Right ventricle myocardium inferior (tissue), 1 donor: ENCODE measurements around the gene ARHGEF12. TPM values are rescaled to one million over a fixed set of nuclear protein-coding genes. Genes with fewer than 3 reads are reported as not detected.

Experiments used
- ATAC-seq: fragments of 200-7000 bp; cut with Tn5 transposase; one replicate; pipeline ENCODE4 v1.9.1; 2020; ENCODE audit warnings: mild to moderate bottlenecking, moderate library complexity
- DNase-seq: peaks from one replicate; pipeline ENCODE4 v3.0.0; 2021; ENCODE audit errors: missing footprints
- intact Hi-C: fragments of 100-400 bp; cut with DNase I; formaldehyde crosslinking; loops from one replicate; pipeline ENCODE4 v1.11.0; 2022
- total RNA-seq: library from RNA; stranded (reverse); fragmentation: NEBNext Ultra II Directional; extraction: Animal tissue kit (Norgen Biotek cat#: 25700); gene quantifications from one replicate; pipeline ENCODE4 v1.2.1, GENCODE V29; 2021
- donor health status: DM: no; HTN: yes; CAD: no; lungs with severe emphysema.

Gene ARHGEF12
- total RNA-seq, 1 donor from 2014 or later, result 81.7 TPM

DNA sequence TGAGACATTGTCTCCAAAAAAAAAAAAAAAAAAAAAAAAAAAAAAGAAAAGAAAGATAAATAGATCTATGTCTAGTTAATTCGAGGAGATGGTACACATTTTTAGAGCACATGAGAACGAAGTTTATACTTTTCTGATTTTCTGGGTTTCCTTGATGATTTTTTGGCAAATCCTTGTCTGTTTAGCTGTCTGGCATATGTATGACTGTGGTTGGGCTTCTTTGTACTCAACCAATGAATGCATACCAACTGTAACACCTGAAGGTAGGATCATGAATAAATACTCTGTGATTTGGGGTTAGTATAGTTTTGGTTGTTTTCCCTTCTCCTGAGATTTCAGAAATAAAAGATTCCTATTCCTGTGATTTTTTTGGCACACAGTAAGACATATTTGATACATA is 63.1 kb downstream of the ARHGEF12 start:
- intact Hi-C loops, result no loop called here
- no peak for ATAC-seq
- no peak for DNase-seq

DNA sequence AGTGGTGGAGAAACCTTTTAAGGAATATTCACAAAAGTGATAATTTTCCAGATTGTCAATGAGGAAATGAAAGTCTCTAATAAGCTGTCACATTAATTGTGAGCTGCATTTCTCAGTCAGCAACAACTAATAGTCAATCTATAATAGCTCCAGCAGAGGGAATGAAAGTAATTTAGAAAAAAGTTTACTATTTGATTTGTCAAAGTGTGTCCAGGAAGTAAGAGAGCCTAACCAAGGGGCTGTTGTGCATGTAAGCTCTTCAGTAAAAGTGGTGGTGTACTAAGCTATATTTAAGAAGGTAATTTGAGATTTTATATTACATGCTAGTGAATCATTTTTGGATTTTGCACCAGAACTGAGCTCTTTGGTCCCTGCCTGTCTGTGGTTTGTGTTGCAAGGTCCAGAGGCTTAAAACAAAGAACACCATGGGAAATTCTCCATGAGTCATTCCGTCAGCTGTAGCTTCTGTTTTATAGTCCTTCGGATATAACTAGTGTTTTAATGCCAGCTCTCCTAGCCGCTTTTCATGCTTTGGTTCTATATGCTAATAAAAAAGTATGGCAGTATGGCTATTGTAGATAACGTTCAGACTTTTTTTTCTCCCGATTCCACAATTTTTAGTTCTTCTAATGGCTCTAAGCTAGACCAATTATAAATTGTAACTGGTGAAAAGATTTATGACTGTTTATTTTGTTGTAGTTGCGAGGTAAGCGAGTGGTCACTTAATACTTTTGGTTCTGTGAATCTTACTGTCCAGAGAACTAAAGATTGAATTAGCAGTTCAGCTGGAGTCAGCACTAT is 64.6 kb downstream of the ARHGEF12 start:
- DNase-seq (no peak), ATAC-seq (peak; percentile 59)
- intact Hi-C loops, result loop anchor here (2.0 kb wide), 1 partner anchor 64 kb away; the partner anchor contains the start of gene ARHGEF12

DNA sequence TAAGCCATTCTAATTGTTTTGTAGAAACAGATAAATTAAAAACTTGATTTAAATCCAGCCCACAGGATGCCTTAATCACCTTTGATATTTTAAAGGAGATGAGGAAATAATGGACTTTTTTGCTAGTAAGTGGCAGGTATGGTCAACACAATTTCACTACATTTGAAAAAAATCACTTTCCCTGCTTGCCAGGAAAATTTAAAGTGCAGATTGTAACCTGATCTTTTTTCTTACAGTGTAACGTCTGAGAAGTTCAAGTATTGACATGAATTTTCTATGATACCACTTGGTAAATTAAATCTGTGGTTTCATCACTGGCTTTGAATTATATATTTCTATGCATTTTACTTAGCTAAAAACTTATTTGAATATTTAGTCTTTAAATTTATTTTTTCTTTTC is 65.3 kb downstream of the ARHGEF12 start:
- no peak for ATAC-seq
- intact Hi-C loops, result loop anchor here (2.0 kb wide), 1 partner anchor 65 kb away; the partner anchor contains the start of gene ARHGEF12
- DNase-seq, result no peak

GRCh38 chr11:120403966-120404365 is 67.8 kb downstream of the ARHGEF12 start:
- ATAC-seq (no peak), DNase-seq (no peak)
- intact Hi-C loops, result no loop called here

DNA sequence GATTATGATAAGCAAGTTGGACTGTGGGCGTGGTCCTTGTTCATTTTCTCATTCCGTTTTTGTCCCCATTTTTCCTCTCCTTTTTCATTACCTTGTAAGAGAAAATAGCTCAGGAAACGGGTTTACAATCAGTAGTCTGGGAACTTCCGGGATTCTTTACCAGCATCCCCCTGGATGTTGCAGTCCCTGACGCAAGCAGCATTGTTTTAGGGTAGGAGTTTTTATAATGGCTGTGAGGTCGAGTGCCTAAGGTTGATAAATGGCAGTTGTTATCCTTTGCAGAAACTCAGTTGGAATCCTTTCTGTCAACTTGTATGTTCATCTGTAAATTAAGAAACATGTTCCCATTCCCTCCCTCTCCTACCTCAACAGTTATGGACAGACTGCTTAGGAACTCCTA is 68.3 kb downstream of the ARHGEF12 start:
- DNase-seq (no peak), ATAC-seq (no peak)
- intact Hi-C loops, result no loop called here

DNA sequence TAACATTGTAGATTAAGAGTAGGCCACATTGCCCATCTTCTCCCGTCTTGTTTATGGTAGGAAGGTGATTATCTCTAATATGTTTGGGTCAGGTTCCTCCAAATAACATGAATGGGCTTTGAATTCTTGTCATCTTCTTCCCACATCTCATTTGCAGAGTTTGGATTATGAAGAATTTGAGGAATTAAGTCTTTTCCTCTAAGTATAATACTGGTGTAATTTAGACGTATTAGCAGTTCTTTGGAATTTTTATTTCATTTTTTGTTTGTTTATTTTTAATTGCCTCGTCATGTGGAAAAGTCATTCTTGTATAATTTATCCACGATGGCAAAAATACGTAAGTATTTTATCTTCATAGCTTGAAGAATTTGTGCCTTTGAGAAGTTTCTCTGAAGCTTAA is 73.4 kb downstream of the ARHGEF12 start:
- intact Hi-C loops, result no loop called here
- DNase-seq (no peak), ATAC-seq (no peak)

GRCh38 chr11:120410622-120411380 is 74.6 kb downstream of the ARHGEF12 start:
- ATAC-seq (no peak), DNase-seq (no peak)
- intact Hi-C loops, result no loop called here

GRCh38 chr11:120413480-120413879 is 77.3 kb downstream of the ARHGEF12 start:
- ATAC-seq (no peak), DNase-seq (no peak)
- intact Hi-C loops, result no loop called here

DNA sequence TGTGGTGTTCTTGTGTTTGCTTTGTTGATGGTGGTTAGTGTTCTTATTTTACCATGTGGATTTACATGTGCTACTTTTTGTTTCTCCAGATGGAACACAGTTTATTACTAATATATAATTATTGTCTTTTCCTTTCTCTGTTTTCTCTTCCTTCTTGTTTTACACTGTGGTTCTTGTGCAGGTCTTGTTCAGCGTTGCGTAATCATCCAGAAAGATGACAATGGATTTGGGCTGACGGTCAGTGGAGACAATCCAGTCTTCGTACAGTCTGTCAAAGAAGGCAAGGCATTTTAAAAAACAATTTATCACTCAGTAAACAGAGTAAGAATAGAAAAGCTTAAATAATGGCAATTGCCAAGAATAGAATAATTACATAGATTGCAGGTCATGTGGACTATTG is 84.4 kb downstream of the ARHGEF12 start:
- DNase-seq, result no peak
- no peak for ATAC-seq
- intact Hi-C loops, result no loop called here

GRCh38 chr11:120424185-120424969 is 88.2 kb downstream of the ARHGEF12 start:
- intact Hi-C loops, result no loop called here
- ATAC-seq, result no peak
- DNase-seq, result no peak

DNA sequence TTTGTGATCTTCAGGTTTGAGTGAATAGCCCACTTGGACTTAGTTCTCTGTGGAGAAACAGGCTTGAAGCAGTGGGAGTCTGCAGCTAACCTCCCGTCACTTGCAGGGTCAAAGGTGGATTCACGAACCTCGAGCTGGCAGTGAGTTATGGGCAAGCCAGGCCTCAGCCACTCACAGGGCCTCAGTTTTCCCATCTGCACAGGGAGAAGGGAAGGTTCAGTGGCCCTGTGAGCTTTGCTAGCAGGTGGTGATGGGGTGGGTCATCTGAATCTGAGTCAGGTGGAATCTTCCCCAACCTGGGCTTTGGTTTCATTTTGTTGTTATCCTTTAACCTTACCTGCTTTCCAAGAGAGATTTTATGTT is 88.7 kb downstream of the ARHGEF12 start:
- no peak for DNase-seq
- ATAC-seq, result no peak
- intact Hi-C loops, result no loop called here

- ATAC-seq (no peak), DNase-seq (no peak)
- intact Hi-C loops, result no loop called here
Observed at GRCh38 chr11:120425527-120425926, 89.3 kb downstream of the ARHGEF12 start.

DNA sequence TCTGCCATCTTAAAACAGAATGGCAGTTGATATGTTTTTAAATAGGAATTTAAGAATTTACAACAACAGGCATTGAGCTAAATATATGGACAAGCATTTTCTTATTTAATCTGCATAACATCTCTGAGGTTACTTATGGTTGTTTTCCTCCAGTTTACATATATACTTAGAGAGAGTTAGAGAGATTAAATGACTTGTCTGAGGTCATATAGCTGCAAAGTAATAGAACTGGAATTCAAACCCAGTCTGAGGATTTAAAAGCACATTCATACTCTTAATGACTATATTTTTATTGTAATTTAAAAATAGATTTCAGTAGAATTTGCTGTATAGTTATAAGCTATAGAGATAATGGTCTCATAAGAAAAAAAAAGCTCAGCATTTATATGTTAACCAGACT is 93.9 kb downstream of the ARHGEF12 start:
- ATAC-seq, result no peak
- intact Hi-C loops, result loop anchor here (5.0 kb wide), 1 partner anchor 47 kb away; no protein-coding TSS in a partner anchor

DNA sequence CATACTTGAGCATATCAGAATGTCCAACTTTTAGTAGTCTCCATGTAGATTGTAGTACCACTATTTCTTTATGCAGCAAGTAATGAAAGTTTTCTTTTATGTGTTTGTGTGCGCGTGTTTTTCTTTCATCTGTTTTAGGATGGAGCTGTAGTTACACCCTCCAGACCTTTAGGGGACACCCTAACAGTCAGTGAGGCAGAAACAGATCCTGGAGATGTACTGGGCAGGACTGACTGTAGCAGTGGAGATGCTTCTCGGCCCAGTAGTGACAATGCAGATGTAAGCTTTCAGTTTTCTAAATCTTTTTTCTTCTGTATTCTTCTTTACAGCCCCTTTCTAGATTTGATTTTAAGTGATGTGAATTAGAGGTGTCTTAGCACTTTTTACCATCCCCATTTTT is 95.4 kb downstream of the ARHGEF12 start:
- no peak for DNase-seq
- intact Hi-C loops, result loop anchor here (2.0 to 5.0 kb wide), 2 partner anchors 46 to 95 kb away; partner anchors contain the start of gene ARHGEF12
- ATAC-seq, result peak; percentile 51

More for the DNA sequence above, 93.9 kb downstream of the ARHGEF12 start:
- no peak for DNase-seq

DNA sequence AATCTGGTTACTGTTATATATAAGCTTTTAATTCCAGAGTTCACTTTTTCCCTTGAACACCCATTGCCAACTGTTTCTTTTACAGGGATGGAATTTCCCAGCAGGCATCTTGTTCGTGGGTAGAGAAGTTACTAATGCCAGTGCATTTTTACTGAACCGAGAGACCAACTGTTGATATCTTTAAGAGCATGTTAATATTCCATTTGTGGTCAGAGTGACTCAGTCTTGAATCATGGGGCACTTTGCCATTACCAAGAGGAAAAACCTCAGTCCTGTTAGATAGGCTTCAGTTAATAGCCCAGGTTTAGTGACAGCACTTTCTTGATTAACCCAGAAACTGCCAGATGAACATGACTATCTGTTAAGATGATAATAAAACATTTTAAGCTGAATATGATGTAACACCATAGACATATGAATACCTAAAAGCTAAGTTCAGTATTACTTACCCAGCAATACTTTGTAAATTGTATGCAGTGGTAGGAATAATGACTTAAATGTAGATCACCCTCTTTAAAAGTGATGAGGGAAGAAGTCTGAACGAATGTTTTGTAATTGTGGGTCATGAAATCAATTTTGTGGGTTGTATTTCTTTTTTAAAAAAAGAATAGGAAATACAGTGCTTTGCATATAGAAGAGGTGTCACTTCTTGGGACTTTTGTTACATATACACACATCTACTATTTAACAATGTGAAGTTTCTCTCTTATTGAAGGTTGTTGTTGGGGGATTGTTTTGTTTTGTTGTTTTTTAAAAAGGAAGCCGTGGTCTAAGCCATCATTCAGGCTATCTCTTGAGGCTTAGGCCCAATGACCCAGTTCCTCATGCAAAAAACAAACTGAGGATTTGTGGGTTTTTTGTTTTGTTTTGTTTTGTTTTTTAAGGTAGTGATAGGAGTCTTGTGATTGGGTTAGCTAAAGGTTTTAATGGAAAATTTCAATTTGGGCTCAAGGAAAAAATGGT is 96.1 kb downstream of the ARHGEF12 start:
- intact Hi-C loops, result loop anchor here (2.0 to 5.0 kb wide), 2 partner anchors 45 to 96 kb away; partner anchors contain the start of gene ARHGEF12
- peak; percentile 86 for ATAC-seq
- DNase-seq, result no peak

GRCh38 chr11:120441592-120441991 is 105.4 kb downstream of the ARHGEF12 start:
- DNase-seq (no peak), ATAC-seq (no peak)
- intact Hi-C loops, result no loop called here

GRCh38 chr11:120442031-120442430 is 105.8 kb downstream of the ARHGEF12 start:
- intact Hi-C loops, result no loop called here
- no peak for ATAC-seq
- DNase-seq, result no peak

DNA sequence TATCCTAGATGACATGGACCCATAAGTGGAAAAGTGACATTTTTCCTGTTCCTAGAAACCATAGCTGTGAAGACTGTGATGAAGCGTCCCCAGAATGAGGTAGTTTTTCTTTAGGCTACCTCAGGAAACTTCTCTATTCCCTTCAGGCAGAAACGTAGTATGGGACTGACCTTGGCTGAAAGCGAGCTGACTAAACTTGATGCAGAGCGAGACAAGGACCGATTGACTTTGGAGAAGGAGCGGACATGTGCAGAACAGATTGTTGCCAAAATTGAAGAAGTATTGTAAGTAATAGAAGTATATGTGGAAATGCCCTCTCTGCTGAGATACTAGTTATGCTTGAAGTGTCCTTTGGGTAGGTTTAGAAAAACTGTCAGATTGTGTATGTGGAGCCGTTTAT is 110.6 kb downstream of the ARHGEF12 start:
- DNase-seq (no peak), ATAC-seq (no peak)
- intact Hi-C loops, result no loop called here
